Inflammatory macrophage (primary cell): ENCODE data around the gene HMCN2.
"Not testable (repeated sequence)": the region's sequence is repeated elsewhere in the genome, so short reads cannot be mapped to it uniquely, and the experiment has no call there.

Experiments
- DNase-seq, 2 donors: peaks; one replicate each; pipeline ENCODE4 v3.0.0-alpha.2; 2020 to 2022

HMCN2 gene

DNA sequence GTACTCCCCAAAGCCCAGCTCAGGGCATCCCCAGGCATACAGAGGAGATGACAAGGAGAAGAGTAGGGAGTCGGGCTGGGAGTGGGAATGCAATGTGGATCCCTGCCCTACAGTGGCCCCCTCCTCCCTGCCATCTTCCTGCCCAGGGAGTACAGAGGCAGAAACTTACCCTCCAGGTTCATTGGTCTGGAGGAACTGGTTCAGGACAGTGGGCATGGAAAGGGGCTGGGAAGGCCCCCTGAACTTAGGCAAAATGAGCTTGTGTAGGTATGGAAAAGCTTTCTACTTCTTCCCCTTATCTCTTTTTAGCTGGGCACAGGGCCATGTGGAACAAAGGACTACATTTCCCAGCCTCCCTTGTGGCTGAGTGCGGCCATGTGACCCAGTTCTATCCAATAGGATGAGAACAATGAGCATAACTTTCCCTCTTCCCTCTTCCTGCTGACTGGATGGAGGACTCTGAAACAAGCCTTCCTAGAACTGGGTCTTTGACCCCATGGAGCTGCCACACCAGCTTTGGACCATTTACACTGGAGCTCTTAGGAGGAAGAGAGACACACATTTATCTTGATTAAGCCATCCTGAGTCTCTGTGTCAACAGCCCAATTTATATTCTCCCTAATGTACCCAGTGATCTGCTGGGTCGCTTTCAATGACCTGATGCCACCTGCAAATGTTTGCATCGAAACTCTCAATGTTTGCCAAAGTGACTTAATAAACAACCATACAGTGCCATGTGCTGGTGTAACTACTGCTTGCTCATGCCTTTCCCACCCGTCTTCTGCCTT is 25.0 kb upstream of the HMCN2 start:
- peak; percentile 71 to 74 for DNase-seq

GRCh38 chr9:130241198-130241535 is 24.4 kb upstream of the HMCN2 start:
- DNase-seq = no peak

DNA sequence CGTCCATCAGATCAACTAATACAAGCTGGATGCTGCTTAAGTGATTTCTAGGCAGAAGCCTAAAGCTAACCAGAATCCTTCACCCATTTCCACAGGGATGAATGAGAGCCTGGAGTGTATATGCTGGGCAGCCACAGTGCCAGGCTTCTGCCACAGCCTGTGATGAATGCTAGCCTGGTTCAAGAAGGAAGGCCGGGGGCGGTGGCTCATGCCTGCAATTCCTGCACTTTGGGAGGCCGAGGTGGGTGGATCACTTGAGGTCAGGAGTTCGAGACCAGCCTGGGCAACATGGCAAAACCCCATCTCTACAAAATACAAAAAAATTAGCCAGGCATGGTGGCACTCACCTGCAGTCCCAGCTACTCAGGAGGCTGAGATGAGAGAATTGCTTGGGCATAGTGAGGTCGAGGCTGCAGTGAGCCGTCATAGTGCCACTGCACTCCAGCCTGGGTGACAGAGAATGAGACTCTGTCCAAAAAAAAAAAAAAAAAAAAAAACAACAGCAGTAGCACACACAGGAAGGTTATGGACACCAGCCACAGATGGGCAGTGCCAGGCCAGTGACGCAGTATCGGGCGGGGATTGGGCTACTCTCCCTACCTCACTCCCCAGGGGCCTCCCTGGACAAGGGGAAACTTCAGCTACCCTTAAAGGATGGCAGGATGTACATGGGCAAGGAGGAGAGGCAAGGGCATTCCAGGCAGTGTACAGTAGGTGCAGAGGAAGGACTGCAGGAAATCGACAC is 23.1 kb upstream of the HMCN2 start:
- no peak for DNase-seq

DNA sequence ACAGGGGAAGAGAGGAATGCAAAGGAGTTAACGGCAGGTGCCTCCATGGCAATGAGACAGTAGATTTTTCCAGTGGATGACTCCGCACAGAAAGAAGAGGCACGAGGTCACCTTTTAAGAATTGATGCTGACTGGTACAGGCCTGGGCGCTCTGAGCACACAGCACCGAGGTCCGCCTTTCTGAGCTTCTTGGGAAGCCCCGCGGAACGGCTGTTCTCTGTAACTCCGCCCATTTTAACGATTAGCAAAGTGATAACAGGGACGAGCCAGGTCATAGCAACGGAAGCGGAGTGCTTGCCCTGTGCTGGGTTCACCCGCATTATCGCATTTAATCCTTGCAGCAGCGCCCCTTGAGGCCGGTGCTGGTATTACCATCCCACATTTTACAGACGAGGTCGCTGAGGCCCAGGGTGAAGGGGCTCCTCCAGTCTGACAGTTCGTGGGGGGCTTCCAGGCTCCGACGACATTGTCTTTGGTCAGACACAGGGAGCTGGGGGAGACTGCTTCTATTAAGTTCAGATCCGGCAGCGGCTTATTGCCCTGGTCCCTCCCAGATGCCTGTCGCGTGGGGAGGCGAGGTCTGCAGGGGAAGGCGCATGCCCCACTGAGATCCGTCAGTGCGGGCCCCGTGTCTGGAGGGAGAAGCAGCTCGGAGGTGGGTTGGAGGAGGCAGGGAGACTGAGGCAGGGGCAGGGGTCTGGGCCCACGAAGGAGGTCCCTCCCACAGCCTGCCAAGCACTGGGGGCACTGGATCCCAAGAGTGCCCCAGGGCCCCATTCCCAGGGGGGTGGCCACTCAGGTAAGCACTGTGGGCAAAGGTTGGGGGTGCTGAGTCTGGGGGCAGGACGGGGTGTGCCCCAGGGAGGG is 22.3 kb upstream of the HMCN2 start:
- DNase-seq = peak; percentile 53 to 67

DNA sequence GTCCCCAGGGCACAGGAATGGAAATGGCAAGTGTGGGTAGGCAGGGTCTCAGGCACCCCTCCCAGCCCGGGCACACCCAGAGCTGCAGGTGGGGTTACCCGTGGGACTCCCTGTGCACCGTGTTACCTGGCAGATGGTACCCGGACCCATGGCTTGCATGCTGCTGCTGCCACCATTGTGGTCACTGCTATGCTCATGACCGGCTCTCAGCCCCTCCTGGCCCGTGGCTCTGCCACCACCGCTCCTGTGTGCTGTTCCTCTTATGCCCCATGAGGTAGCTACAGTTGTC is 21.7 kb upstream of the HMCN2 start:
- no peak for DNase-seq

GRCh38 chr9:130244548-130245165 is 20.9 kb upstream of the HMCN2 start:
- no peak for DNase-seq

DNA sequence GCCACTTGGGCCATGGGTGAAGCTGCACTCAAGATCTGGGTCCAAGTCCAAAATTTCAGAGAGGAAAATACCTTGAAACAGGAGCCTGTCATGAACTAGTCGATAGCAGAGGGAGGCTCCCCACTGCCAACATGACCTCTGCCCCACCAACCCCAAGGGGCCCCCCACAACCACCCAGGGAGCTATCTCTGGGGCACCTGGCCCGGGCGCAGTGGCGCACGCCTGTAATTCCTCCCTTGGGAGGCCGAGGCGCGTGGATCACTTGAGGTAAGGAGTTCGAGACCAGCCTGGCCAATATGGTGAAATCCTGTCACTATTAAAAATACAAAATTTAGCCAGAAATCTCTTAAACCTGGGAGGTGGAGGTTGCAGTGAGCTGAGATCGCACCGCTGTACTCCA is 20.1 kb upstream of the HMCN2 start:
- no peak for DNase-seq

GRCh38 chr9:130246126-130246525 is 19.4 kb upstream of the HMCN2 start:
- DNase-seq = no peak

- no peak for DNase-seq
These were observed 10.6 kb upstream of the HMCN2 start for GRCh38 chr9:130254747-130255630.

DNA sequence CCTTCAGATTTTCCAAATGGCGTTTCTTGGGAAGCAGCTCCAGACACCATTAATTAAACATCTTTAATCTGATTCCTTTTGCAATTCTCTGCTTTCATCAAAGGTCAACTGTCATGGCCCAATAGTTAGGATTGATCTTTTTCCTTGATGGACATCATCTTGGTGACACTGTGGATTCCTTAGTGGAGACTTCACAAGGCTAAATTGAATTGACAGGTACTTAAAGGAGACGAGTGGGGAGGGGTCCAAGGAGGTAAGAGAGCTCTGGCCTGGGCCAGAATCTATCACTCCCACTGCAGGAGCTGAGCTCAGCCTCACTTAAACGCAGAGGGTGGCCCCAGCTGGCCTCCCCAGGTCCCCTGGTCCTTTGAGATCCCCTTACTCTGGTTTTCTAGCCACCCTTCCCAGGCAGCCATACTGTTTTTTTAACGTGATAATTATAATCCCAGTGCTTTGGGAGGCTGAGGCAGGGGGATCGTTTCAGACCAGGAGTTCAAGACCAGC is 9.9 kb upstream of the HMCN2 start:
- DNase-seq = no peak

- DNase-seq = no peak
These were observed 8.9 kb upstream of the HMCN2 start for GRCh38 chr9:130256644-130257043.

DNA sequence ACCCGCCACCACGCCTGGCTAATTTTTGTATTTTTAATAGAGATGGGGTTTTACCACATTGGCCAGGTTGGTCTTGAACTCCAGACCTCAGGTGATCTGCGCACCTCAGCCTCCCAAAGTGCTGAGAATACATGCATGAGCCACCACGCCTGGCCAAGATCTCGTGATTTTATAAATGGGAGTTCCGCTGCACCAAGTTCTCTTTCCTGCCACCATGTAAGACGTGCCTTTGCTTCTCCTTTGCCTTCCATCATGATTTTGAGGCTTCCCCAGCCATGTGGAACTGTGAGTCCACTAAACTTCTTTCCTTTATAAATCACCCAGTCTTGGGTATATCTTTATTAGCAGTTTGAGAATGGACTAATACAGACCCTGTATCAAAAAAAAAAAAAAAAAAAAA is 7.4 kb upstream of the HMCN2 start:
- not testable (repeated sequence) for DNase-seq

DNA sequence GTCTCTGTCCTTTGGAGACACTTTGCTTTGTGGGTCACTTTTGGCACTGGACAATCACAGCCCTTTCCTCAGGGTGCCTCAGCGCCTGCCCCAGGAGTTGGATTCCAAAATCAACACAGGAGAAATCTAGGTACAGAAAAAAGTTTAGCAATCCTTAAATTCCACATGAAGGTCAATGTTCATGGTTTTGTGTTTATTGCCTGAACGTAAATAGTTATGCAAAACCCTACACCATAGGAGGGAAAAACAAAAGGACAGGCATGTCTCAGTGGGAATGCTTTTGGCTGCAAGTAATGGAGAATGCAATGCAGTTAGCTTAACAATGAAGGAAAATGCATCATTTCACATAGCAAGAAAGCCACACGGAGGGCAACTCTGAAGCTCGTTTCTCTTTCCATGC is 6.5 kb upstream of the HMCN2 start:
- DNase-seq = no peak

GRCh38 chr9:130260816-130261765 is 4.5 kb upstream of the HMCN2 start:
- no peak for DNase-seq

DNA sequence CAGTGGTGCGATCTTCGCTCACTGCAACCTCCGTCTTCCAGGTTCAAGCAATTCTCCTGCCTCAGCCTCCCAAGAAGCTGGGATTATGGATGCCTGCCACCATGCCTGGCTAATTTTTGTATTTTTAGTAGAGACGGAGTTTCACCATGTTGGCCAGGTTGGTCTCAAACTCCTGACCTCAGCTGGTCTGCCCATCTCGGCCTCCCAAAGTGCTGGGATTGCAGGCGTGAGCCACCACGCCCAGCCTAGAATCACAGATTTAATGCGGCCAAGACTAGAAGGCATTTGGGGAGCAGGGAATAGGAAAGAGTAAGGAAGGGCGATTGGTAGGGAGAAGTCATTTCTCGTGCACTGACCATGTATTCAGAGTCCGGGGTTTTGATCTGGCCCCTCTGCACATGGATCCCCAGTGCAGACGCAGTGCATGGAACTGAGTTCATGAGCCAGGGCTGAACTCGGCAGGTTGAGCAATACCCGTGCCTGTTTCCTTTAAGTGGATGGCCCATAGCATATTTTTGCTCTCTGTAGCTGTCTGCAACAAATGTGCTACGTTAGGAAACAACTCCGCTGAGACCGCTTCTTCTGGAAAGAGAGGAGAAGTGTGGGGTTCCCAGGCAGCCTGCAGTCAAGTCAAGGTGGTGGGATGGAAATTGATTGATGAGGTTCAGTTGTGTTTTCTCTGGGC is 3.4 kb upstream of the HMCN2 start:
- peak in 1 of 2 donors; percentile 19 for DNase-seq

- DNase-seq = no peak
These were observed 2.8 kb upstream of the HMCN2 start for GRCh38 chr9:130262771-130263170.

DNA sequence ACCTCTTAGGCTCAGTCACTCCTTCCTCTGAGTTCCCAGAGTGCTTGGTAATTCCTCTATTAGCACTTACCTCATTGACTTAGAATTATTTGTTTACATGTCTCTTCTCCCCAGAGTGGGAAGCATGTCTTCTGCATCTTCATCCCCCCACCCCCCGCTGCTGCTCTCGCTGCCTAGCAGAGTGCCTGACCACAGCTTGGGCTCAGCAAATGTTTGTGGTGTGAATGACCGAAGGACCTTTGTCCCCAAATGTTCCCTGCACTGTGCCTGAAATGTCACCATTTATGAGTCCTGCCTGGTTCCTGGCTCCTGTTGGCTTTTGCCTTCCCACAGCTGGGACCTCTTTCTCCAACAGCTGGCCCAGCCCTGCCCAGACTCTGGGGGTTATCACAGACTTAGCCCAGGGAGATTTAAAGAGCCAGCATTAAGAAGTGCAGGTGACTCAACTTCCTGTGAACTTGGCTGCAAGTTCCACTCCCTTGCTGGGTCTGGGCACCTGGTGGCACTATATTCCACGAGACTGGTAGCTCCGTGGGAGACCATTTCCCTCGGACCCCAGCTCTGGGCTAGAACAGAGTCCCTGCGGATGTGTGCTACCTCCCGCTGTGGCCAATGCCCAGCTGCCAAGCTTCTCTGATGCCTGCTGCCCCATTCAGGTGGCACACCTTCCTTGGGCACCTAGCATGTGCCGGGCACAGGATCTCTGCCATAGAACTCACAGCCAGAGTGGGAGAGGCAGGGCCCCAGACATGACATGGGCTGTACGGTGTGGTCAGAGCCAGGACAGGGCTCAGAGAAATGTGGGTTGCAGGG is 1.8 kb upstream of the HMCN2 start:
- no peak for DNase-seq

GRCh38 chr9:130264414-130265350 is 878 bp upstream of the HMCN2 start:
- no peak for DNase-seq
